ENCODE measurements around the gene C22orf23. TPM values are rescaled to one million over a fixed set of nuclear protein-coding genes. Genes with fewer than 3 reads are reported as not detected.
A peak's percentile ranks its signal among the peaks of the same experiment; 100 is the strongest.

The C22orf23 gene
- total RNA-seq, 1 donor from 2014 or later, result not detected

GRCh38 chr22:37996079-37996478 is 42.7 kb upstream of the C22orf23 start:
- FAIRE-seq (no peak), DNase-seq (ENCODE audit: low read depth) (no peak)
- no peaks in the 10 kb centered on the region for H3K36me3 ChIP-seq (ENCODE audit: control insufficient read depth, insufficient read depth, low read length)
- no peak for TF ChIP-seq CTCF (IDR thresholded peaks at IDR 0.05; ENCODE audit: insufficient read depth, low read length, severe bottlenecking)
- H3K4me3 ChIP-seq (ENCODE audit: low read depth, low read length), result no peak overlapping the region
- no peaks in the 10 kb centered on the region for H3K27me3 ChIP-seq (ENCODE audit: control insufficient read depth, insufficient read depth, low read length)

- no peak for TF ChIP-seq CTCF (IDR thresholded peaks at IDR 0.05; ENCODE audit: insufficient read depth, low read length, severe bottlenecking)
- no peaks in the 10 kb centered on the region for H3K27me3 ChIP-seq (ENCODE audit: control insufficient read depth, insufficient read depth, low read length)
- DNase-seq (ENCODE audit: low read depth) (no peak), FAIRE-seq (no peak)
- H3K36me3 ChIP-seq (ENCODE audit: control insufficient read depth, insufficient read depth, low read length), result no peaks in the 10 kb centered on the region
- H3K4me3 ChIP-seq (ENCODE audit: low read depth, low read length), result no peak overlapping the region
These were observed 42.1 kb upstream of the C22orf23 start for GRCh38 chr22:37995460-37995859.

GRCh38 chr22:37994982-37995381 is 41.6 kb upstream of the C22orf23 start:
- TF ChIP-seq CTCF (IDR thresholded peaks at IDR 0.05; ENCODE audit: insufficient read depth, low read length, severe bottlenecking), result no peak
- FAIRE-seq, result peak; percentile 13
- Histone ChIP-seq H3K36me3 (ENCODE audit: control insufficient read depth, insufficient read depth, low read length) (no peaks in the 10 kb centered on the region), H3K4me3 (ENCODE audit: low read depth, low read length) (no peak overlapping the region), H3K27me3 (ENCODE audit: control insufficient read depth, insufficient read depth, low read length) (no peaks in the 10 kb centered on the region)
- no peak for DNase-seq (ENCODE audit: low read depth)

- Histone ChIP-seq H3K27me3 (ENCODE audit: control insufficient read depth, insufficient read depth, low read length) (no peaks in the 10 kb centered on the region), H3K4me3 (ENCODE audit: low read depth, low read length) (no peak overlapping the region), H3K36me3 (ENCODE audit: control insufficient read depth, insufficient read depth, low read length) (no peaks in the 10 kb centered on the region)
- no peak for TF ChIP-seq CTCF (IDR thresholded peaks at IDR 0.05; ENCODE audit: insufficient read depth, low read length, severe bottlenecking)
- FAIRE-seq, result no peak
- DNase-seq (ENCODE audit: low read depth), result no peak
These were observed 40.6 kb upstream of the C22orf23 start for GRCh38 chr22:37994049-37994448.

GRCh38 chr22:37991731-37992442 is 38.5 kb upstream of the C22orf23 start:
- FAIRE-seq (no peak), DNase-seq (ENCODE audit: low read depth) (no peak)
- no peak overlapping the region for H3K4me3 ChIP-seq (ENCODE audit: low read depth, low read length)
- no peaks in the 10 kb centered on the region for H3K27me3 ChIP-seq (ENCODE audit: control insufficient read depth, insufficient read depth, low read length)
- TF ChIP-seq CTCF (IDR thresholded peaks at IDR 0.05; ENCODE audit: insufficient read depth, low read length, severe bottlenecking), result no peak
- H3K36me3 ChIP-seq (ENCODE audit: control insufficient read depth, insufficient read depth, low read length), result no peaks in the 10 kb centered on the region

- FAIRE-seq (no peak), DNase-seq (ENCODE audit: low read depth) (no peak)
- Histone ChIP-seq H3K36me3 (ENCODE audit: control insufficient read depth, insufficient read depth, low read length) (no peaks in the 10 kb centered on the region), H3K4me3 (ENCODE audit: low read depth, low read length) (no peak overlapping the region), H3K27me3 (ENCODE audit: control insufficient read depth, insufficient read depth, low read length) (no peaks in the 10 kb centered on the region)
- no peak for TF ChIP-seq CTCF (IDR thresholded peaks at IDR 0.05; ENCODE audit: insufficient read depth, low read length, severe bottlenecking)
These were observed 37.5 kb upstream of the C22orf23 start for GRCh38 chr22:37990862-37991261.

Data from bronchial epithelial cell (primary cell).